ENCODE measurements around the gene PROB1. TPM values are rescaled to one million over a fixed set of nuclear protein-coding genes. Genes with fewer than 3 reads are reported as not detected.

Gene PROB1
- total and polyA plus RNA-seq, 2 of the 8 experiments (the other 6 are each of a cell fraction or from before 2014, with no cell fraction given) = 0.89 to 3.1 TPM

- TF ChIP-seq TAF7 (optimal IDR thresholded peaks at IDR 0.05; ENCODE audit: borderline replicate concordance, low read depth, low read length) (no peak), CEBPB (IDR thresholded peaks at IDR 0.05; ENCODE audit: low read depth, low read length) (no peak), POLR2A (IDR thresholded peaks at IDR 0.05; ENCODE audit: control extremely low read depth in 1 of 2, low read depth in 2 of 2, low read length in 2 of 2) (no peak), ATF3 (IDR thresholded peaks at IDR 0.05; ENCODE audit: insufficient read depth, low read depth, low read length) (no peak), GABPA (IDR thresholded peaks at IDR 0.05; ENCODE audit: borderline replicate concordance, insufficient read depth, low read length) (0 out of 2 replicates have a peak, but pooled peaks have one; percentile 10), SP1 (IDR thresholded peaks at IDR 0.05; ENCODE audit: low read depth, low read length) (no peak), POLR2AphosphoS5 (IDR thresholded peaks at IDR 0.05; ENCODE audit: low read depth, low read length) (no peak), RFX5 (IDR thresholded peaks at IDR 0.05; ENCODE audit: borderline replicate concordance, low read depth, low read length) (no peak), CTBP2 (IDR thresholded peaks at IDR 0.05; ENCODE audit: borderline replicate concordance, insufficient read depth, insufficient read length, low read length) (peak; percentile 64), MAX (IDR thresholded peaks at IDR 0.05) (0 out of 2 replicates have a peak, but pooled peaks have one; percentile 12), CBX8 (IDR thresholded peaks at IDR 0.05; ENCODE audit: borderline replicate concordance, low read depth, low read length) (no peak), NRF1 (IDR thresholded peaks at IDR 0.05; ENCODE audit: low read depth, low read length) (no peak), CTCF (IDR thresholded peaks at IDR 0.05; ENCODE audit: control extremely low read depth in 1 of 3, insufficient read depth in 1 of 3, low read depth in 1 of 3, low read length in 3 of 3) (no peak), USF2 (IDR thresholded peaks at IDR 0.05; ENCODE audit: low read length) (no peak), EP300 (IDR thresholded peaks at IDR 0.05; ENCODE audit: borderline replicate concordance in 1 of 2, low read depth in 2 of 2, low read length in 2 of 2) (no peak), BRCA1 (IDR thresholded peaks at IDR 0.05; ENCODE audit: low read depth, low read length) (no peak), EZH2 (IDR thresholded peaks at IDR 0.05; ENCODE audit: low read depth, low read length, severe bottlenecking) (no peak), PHF8 (conservative IDR thresholded peaks at IDR 0.05; ENCODE audit: low read depth, low read length) (no peak), SRF (IDR thresholded peaks at IDR 0.05; ENCODE audit: low read depth, low read length) (no peak)
These were observed at the start of gene PROB1 (continued) for GRCh38 chr5:139394654-139395566.
